ENCODE measurements around the gene LRIG2. TPM values are rescaled to one million over a fixed set of nuclear protein-coding genes. Genes with fewer than 3 reads are reported as not detected.

Gene LRIG2
- total RNA-seq, 1 experiment from 2014 or later: 11.8 TPM

- no peak for DNase-seq (ENCODE audit: unreplicated experiment)
- CTCF ChIA-PET: interaction anchor here (2.0 kb wide), 1 partner anchor 22 kb away, joined by 8 read pairs; the partner anchor contains the start of gene LRIG2
- Mint-ChIP-seq H3K36me3 (ENCODE audit: insufficient read depth, unreplicated experiment) (peaks cover 60% of the 10 kb centered on the region), H3K27me3 (ENCODE audit: insufficient read depth, unreplicated experiment) (no peaks in the 10 kb centered on the region), H3K27ac (ENCODE audit: low read depth, unreplicated experiment) (no peak overlapping the region), H3K4me1 (ENCODE audit: insufficient read depth, unreplicated experiment) (peaks cover 8% of the 10 kb centered on the region), H3K9me3 (ENCODE audit: unreplicated experiment) (no peaks in the 10 kb centered on the region), H3K4me3 (ENCODE audit: unreplicated experiment) (no peak overlapping the region)
- intact Hi-C loops (cut with micrococcal nuclease): no loop called here
- no TSS peak for BruUV-seq (replicated peaks)
- POLR2A ChIA-PET: no interaction called here
- no peak for TF ChIP-seq CTCF (IDR thresholded peaks at IDR 0.05; ENCODE audit: unreplicated experiment)
Measured at GRCh38 chr1:113094506-113094905, 21.5 kb downstream of the LRIG2 start.

GRCh38 chr1:113095790-113096455, 22.9 kb downstream of the LRIG2 start:
- intact Hi-C loops (cut with micrococcal nuclease): no loop called here
- DNase-seq (ENCODE audit: unreplicated experiment): no peak
- H3K9me3 Mint-ChIP-seq (ENCODE audit: unreplicated experiment): no peaks in the 10 kb centered on the region

GRCh38 chr1:113096493-113096892, 23.5 kb downstream of the LRIG2 start:
- intact Hi-C loops (cut with micrococcal nuclease): no loop called here
- Mint-ChIP-seq H3K9me3 (ENCODE audit: unreplicated experiment) (no peaks in the 10 kb centered on the region), H3K4me3 (ENCODE audit: unreplicated experiment) (no peak overlapping the region), H3K4me1 (ENCODE audit: insufficient read depth, unreplicated experiment) (peaks cover 7% of the 10 kb centered on the region), H3K27me3 (ENCODE audit: insufficient read depth, unreplicated experiment) (no peaks in the 10 kb centered on the region), H3K36me3 (ENCODE audit: insufficient read depth, unreplicated experiment) (peaks cover 79% of the 10 kb centered on the region), H3K27ac (ENCODE audit: low read depth, unreplicated experiment) (no peak overlapping the region)
- POLR2A ChIA-PET: interaction anchor here (0.8 to 0.9 kb wide), 2 partner anchors 20 to 24 kb away, joined by 3 to 4 read pairs; partner anchors contain the start of gene LRIG2
- BruUV-seq (replicated peaks): no TSS peak
- no peak for TF ChIP-seq CTCF (IDR thresholded peaks at IDR 0.05; ENCODE audit: unreplicated experiment)
- CTCF ChIA-PET: interaction anchor here (0.6 to 1.9 kb wide), 3 partner anchors 24 to 215 kb away, joined by 3 to 6 read pairs (median 4); partner anchors contain the start of gene LRIG2
- no peak for DNase-seq (ENCODE audit: unreplicated experiment)

More at GRCh38 chr1:113095790-113096455, 22.9 kb downstream of the LRIG2 start:
- ChIA-PET CTCF (interaction anchor here (0.5 to 2.0 kb wide), 3 partner anchors 23 to 378 kb away, joined by 4 to 8 read pairs (median 4); partner anchors contain the start of gene LRIG2), POLR2A (interaction anchor here (1.3 kb wide), 1 partner anchor 23 kb away, joined by 4 read pairs; the partner anchor contains the start of gene LRIG2)
- Mint-ChIP-seq H3K27me3 (ENCODE audit: insufficient read depth, unreplicated experiment) (no peaks in the 10 kb centered on the region), H3K4me1 (ENCODE audit: insufficient read depth, unreplicated experiment) (peaks cover 8% of the 10 kb centered on the region), H3K36me3 (ENCODE audit: insufficient read depth, unreplicated experiment) (peaks cover 74% of the 10 kb centered on the region), H3K4me3 (ENCODE audit: unreplicated experiment) (no peak overlapping the region), H3K27ac (ENCODE audit: low read depth, unreplicated experiment) (no peak overlapping the region)
- no TSS peak for BruUV-seq (replicated peaks)
- TF ChIP-seq CTCF (IDR thresholded peaks at IDR 0.05; ENCODE audit: unreplicated experiment): no peak

- DNase-seq (ENCODE audit: unreplicated experiment): no peak
- ChIA-PET CTCF (no interaction called here), POLR2A (interaction anchor here (1.1 kb wide), 1 partner anchor 29 kb away, joined by 3 read pairs; the partner anchor contains the start of gene LRIG2)
- no peaks in the 10 kb centered on the region for H3K27me3 Mint-ChIP-seq (ENCODE audit: insufficient read depth, unreplicated experiment)
- intact Hi-C loops (cut with micrococcal nuclease): no loop called here
- H3K27ac Mint-ChIP-seq (ENCODE audit: low read depth, unreplicated experiment): no peak overlapping the region
- H3K4me3 Mint-ChIP-seq (ENCODE audit: unreplicated experiment): no peak overlapping the region
- H3K36me3 Mint-ChIP-seq (ENCODE audit: insufficient read depth, unreplicated experiment): peaks cover 93% of the 10 kb centered on the region
- no TSS peak for BruUV-seq (replicated peaks)
- H3K4me1 Mint-ChIP-seq (ENCODE audit: insufficient read depth, unreplicated experiment): no peaks in the 10 kb centered on the region
- H3K9me3 Mint-ChIP-seq (ENCODE audit: unreplicated experiment): no peaks in the 10 kb centered on the region
- TF ChIP-seq CTCF (IDR thresholded peaks at IDR 0.05; ENCODE audit: unreplicated experiment): no peak
Measured at GRCh38 chr1:113101588-113101987, 28.6 kb downstream of the LRIG2 start.

Data from MCF 10A (cell line).